Measurements from ENCODE around the gene NALCN. TPM values are rescaled to one million over a fixed set of nuclear protein-coding genes. Genes with fewer than 3 reads are reported as not detected.
A peak's percentile ranks its signal among the peaks of the same experiment; 100 is the strongest.

NALCN gene
- total RNA-seq (0.28 TPM), polyA plus RNA-seq (0.48 TPM)
- long read RNA-seq, donor 1 = 0 reads
- long read RNA-seq, donor 2 = 0 reads
- long read RNA-seq, donor 3 = 0 reads
- long read RNA-seq, donor 4 = 0 reads
- long read RNA-seq, donor 5 = 0 reads
- long read RNA-seq, donor 6 = 0 reads
- long read RNA-seq, donor 7 = 0 reads
- long read RNA-seq, donor 8 = 0 reads
- long read RNA-seq, donor 9 = 0 reads
- long read RNA-seq, donor 10 = 0 reads

GRCh38 chr13:101416181-101417042 lies at the start of gene NALCN:
Gene NALCN (minus strand): TSS chr13:101416508. CDS start chr13:101399126, 17,382 bp downstream.
- Histone ChIP-seq H3K4me3 (ENCODE audit: low read length in 2 of 2) (peak within 1 kb of the TSS in 1 of 2 donors; percentile 18), H3K4me1 (ENCODE audit: control insufficient read depth in 2 of 2, insufficient read depth in 2 of 2, low read length in 2 of 2) (no peaks in the 10 kb centered on the region), H3K36me3 (ENCODE audit: control insufficient read depth in 2 of 2, insufficient read depth in 2 of 2, low read length in 1 of 2) (no peaks in the 10 kb centered on the region), H3K27ac (ENCODE audit: low read depth in 1 of 2, low read length in 1 of 2) (no peak within 1 kb of the TSS), H3K9me3 (ENCODE audit: control insufficient read depth in 2 of 2, insufficient read depth in 1 of 2, low read length in 1 of 2) (no peaks in the 10 kb centered on the region), H3K27me3 (ENCODE audit: control insufficient read depth in 2 of 2, insufficient read depth in 1 of 2, low read length in 1 of 2) (peaks cover 28% of the 10 kb centered on the region in 2 donors)
- WGBS = 4% methylated on average over 85 of the region's 85 CpGs
- DNase-seq (ENCODE audit: low read depth in 6 of 9, low spot score in 9 of 9) = no peak

DNA sequence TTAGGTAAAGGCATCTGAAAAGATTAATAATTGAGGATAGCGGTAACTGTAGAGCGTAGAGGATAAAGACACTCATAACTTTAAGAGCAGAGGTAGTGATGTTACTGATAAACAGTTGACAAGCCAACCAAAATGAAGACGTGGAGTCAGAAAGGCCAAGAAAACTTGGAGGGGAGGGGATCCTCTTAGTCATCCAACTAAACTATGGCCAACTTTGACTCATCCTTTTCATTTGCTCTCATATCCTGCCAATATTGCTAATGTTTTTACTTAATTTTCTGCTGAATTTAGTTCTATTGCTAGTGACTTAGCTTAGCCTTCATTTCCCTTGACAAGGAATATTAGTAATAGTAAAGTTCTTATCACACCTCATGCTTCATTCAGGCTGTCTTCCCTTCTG lies 49.6 kb upstream of the NALCN start:
- Histone ChIP-seq H3K4me1 (ENCODE audit: control insufficient read depth in 2 of 2, insufficient read depth in 2 of 2, low read length in 2 of 2) (no peaks in the 10 kb centered on the region), H3K9me3 (ENCODE audit: control insufficient read depth in 2 of 2, insufficient read depth in 1 of 2, low read length in 1 of 2) (no peaks in the 10 kb centered on the region), H3K4me3 (ENCODE audit: low read length in 2 of 2) (no peak overlapping the region), H3K27me3 (ENCODE audit: control insufficient read depth in 2 of 2, insufficient read depth in 1 of 2, low read length in 1 of 2) (no peaks in the 10 kb centered on the region), H3K27ac (ENCODE audit: low read depth in 1 of 2, low read length in 1 of 2) (no peak overlapping the region), H3K36me3 (ENCODE audit: control insufficient read depth in 2 of 2, insufficient read depth in 2 of 2, low read length in 1 of 2) (no peaks in the 10 kb centered on the region)
- WGBS = 94% methylated on average over 3 of the region's 3 CpGs
- DNase-seq (ENCODE audit: low read depth in 6 of 9, low spot score in 9 of 9) = no peak

DNA sequence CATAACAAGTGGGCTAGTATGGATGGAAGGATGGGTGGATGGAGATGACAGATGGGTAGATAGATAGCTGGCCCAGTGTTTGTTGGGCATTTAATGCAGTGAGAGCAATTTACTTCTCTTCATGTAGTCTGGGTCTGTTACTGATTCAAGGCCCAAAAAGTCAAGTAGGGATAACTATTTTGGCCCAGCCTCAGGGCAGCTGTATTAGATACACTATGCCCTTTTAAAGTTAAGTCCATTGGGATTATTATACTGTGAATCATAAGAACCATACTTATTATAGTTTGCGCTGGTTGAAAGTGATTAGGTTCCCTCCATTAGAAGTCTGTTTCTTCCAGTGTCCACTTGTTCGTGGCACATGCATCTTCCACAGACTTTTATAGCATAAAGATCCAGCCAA lies 40.9 kb upstream of the NALCN start:
- no peak for DNase-seq (ENCODE audit: low read depth in 6 of 9, low spot score in 9 of 9)
- WGBS = 92% methylated on average over 2 of the region's 2 CpGs
- no peaks in the 10 kb centered on the region for H3K4me1 ChIP-seq (ENCODE audit: control insufficient read depth in 2 of 2, insufficient read depth in 2 of 2, low read length in 2 of 2)
- H3K4me3 ChIP-seq (ENCODE audit: low read length in 2 of 2) = no peak overlapping the region
- H3K9me3 ChIP-seq (ENCODE audit: control insufficient read depth in 2 of 2, insufficient read depth in 1 of 2, low read length in 1 of 2) = no peaks in the 10 kb centered on the region
- H3K27ac ChIP-seq (ENCODE audit: low read depth in 1 of 2, low read length in 1 of 2) = no peak overlapping the region
- peaks cover 0 to 16% of the 10 kb centered on the region in 2 donors for H3K27me3 ChIP-seq (ENCODE audit: control insufficient read depth in 2 of 2, insufficient read depth in 1 of 2, low read length in 1 of 2)
- no peaks in the 10 kb centered on the region for H3K36me3 ChIP-seq (ENCODE audit: control insufficient read depth in 2 of 2, insufficient read depth in 2 of 2, low read length in 1 of 2)

DNA sequence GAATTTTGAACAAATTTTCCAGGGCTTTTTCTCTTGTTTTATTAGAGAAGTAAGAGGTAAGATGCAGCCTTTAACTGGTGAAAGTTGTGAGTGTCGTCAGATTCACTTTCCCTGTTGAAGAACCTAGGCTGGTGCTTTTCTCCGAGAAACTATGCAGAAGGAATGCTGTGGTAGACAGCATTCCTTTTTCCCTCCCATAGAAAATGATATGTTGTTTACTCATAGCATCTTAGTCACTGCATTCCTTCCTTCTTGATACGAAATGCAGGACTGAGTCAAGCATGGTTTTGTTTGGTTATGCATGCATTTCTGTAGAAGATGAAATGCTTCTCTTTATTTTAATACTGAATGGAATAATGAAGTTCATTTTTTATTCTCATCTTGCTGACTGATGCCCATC lies 39.6 kb upstream of the NALCN start:
- H3K27ac ChIP-seq (ENCODE audit: low read depth in 1 of 2, low read length in 1 of 2) = no peak overlapping the region
- no peak for DNase-seq (ENCODE audit: low read depth in 6 of 9, low spot score in 9 of 9)
- H3K27me3 ChIP-seq (ENCODE audit: control insufficient read depth in 2 of 2, insufficient read depth in 1 of 2, low read length in 1 of 2) = peaks cover 0 to 16% of the 10 kb centered on the region in 2 donors
- no peaks in the 10 kb centered on the region for H3K4me1 ChIP-seq (ENCODE audit: control insufficient read depth in 2 of 2, insufficient read depth in 2 of 2, low read length in 2 of 2)
- no peaks in the 10 kb centered on the region for H3K9me3 ChIP-seq (ENCODE audit: control insufficient read depth in 2 of 2, insufficient read depth in 1 of 2, low read length in 1 of 2)
- H3K4me3 ChIP-seq (ENCODE audit: low read length in 2 of 2) = no peak overlapping the region
- H3K36me3 ChIP-seq (ENCODE audit: control insufficient read depth in 2 of 2, insufficient read depth in 2 of 2, low read length in 1 of 2) = no peaks in the 10 kb centered on the region
- 71% methylated on average over 3 of the region's 3 CpGs for WGBS

GRCh38 chr13:101454767-101455166 lies 38.5 kb upstream of the NALCN start:
- no peaks in the 10 kb centered on the region for H3K4me1 ChIP-seq (ENCODE audit: control insufficient read depth in 2 of 2, insufficient read depth in 2 of 2, low read length in 2 of 2)
- H3K4me3 ChIP-seq (ENCODE audit: low read length in 2 of 2) = no peak overlapping the region
- peaks cover 0 to 16% of the 10 kb centered on the region in 2 donors for H3K27me3 ChIP-seq (ENCODE audit: control insufficient read depth in 2 of 2, insufficient read depth in 1 of 2, low read length in 1 of 2)
- no peak overlapping the region for H3K27ac ChIP-seq (ENCODE audit: low read depth in 1 of 2, low read length in 1 of 2)
- no peaks in the 10 kb centered on the region for H3K9me3 ChIP-seq (ENCODE audit: control insufficient read depth in 2 of 2, insufficient read depth in 1 of 2, low read length in 1 of 2)
- 89% methylated on average over 2 of the region's 2 CpGs for WGBS
- DNase-seq (ENCODE audit: low read depth in 6 of 9, low spot score in 9 of 9) = no peak
- no peaks in the 10 kb centered on the region for H3K36me3 ChIP-seq (ENCODE audit: control insufficient read depth in 2 of 2, insufficient read depth in 2 of 2, low read length in 1 of 2)

GRCh38 chr13:101453784-101454201 lies 37.5 kb upstream of the NALCN start:
- Histone ChIP-seq H3K9me3 (ENCODE audit: control insufficient read depth in 2 of 2, insufficient read depth in 1 of 2, low read length in 1 of 2) (no peaks in the 10 kb centered on the region), H3K27ac (ENCODE audit: low read depth in 1 of 2, low read length in 1 of 2) (no peak overlapping the region), H3K36me3 (ENCODE audit: control insufficient read depth in 2 of 2, insufficient read depth in 2 of 2, low read length in 1 of 2) (no peaks in the 10 kb centered on the region), H3K4me3 (ENCODE audit: low read length in 2 of 2) (no peak overlapping the region), H3K27me3 (ENCODE audit: control insufficient read depth in 2 of 2, insufficient read depth in 1 of 2, low read length in 1 of 2) (peaks cover 0 to 16% of the 10 kb centered on the region in 2 donors), H3K4me1 (ENCODE audit: control insufficient read depth in 2 of 2, insufficient read depth in 2 of 2, low read length in 2 of 2) (no peaks in the 10 kb centered on the region)
- no peak for DNase-seq (ENCODE audit: low read depth in 6 of 9, low spot score in 9 of 9)
- 11% methylated on average over 41 of the region's 41 CpGs for WGBS

GRCh38 chr13:101452519-101453485 lies 36.5 kb upstream of the NALCN start, which contains the start of gene ITGBL1:
Gene ITGBL1 (plus strand): TSS chr13:101452675. CDS start chr13:101452834, 159 bp downstream.
- Histone ChIP-seq H3K4me1 (ENCODE audit: control insufficient read depth in 2 of 2, insufficient read depth in 2 of 2, low read length in 2 of 2) (no peaks in the 10 kb centered on the region), H3K4me3 (ENCODE audit: low read length in 2 of 2) (no peak within 1 kb of the TSS), H3K27me3 (ENCODE audit: control insufficient read depth in 2 of 2, insufficient read depth in 1 of 2, low read length in 1 of 2) (peaks cover 0 to 16% of the 10 kb centered on the region in 2 donors), H3K9me3 (ENCODE audit: control insufficient read depth in 2 of 2, insufficient read depth in 1 of 2, low read length in 1 of 2) (no peaks in the 10 kb centered on the region), H3K27ac (ENCODE audit: low read depth in 1 of 2, low read length in 1 of 2) (no peak within 1 kb of the TSS), H3K36me3 (ENCODE audit: control insufficient read depth in 2 of 2, insufficient read depth in 2 of 2, low read length in 1 of 2) (no peaks in the 10 kb centered on the region)
- DNase-seq (ENCODE audit: low read depth in 6 of 9, low spot score in 9 of 9) = no peak
- WGBS = 77% methylated on average over 18 of the region's 18 CpGs

- Histone ChIP-seq H3K9me3 (ENCODE audit: control insufficient read depth in 2 of 2, insufficient read depth in 1 of 2, low read length in 1 of 2) (no peaks in the 10 kb centered on the region), H3K4me1 (ENCODE audit: control insufficient read depth in 2 of 2, insufficient read depth in 2 of 2, low read length in 2 of 2) (no peaks in the 10 kb centered on the region), H3K36me3 (ENCODE audit: control insufficient read depth in 2 of 2, insufficient read depth in 2 of 2, low read length in 1 of 2) (no peaks in the 10 kb centered on the region), H3K27ac (ENCODE audit: low read depth in 1 of 2, low read length in 1 of 2) (no peak overlapping the region), H3K4me3 (ENCODE audit: low read length in 2 of 2) (no peak overlapping the region), H3K27me3 (ENCODE audit: control insufficient read depth in 2 of 2, insufficient read depth in 1 of 2, low read length in 1 of 2) (peaks cover 0 to 16% of the 10 kb centered on the region in 2 donors)
- DNase-seq (ENCODE audit: low read depth in 6 of 9, low spot score in 9 of 9) = no peak
Observed at GRCh38 chr13:101451641-101452040, 35.3 kb upstream of the NALCN start.

Measured in thymus (tissue), 14 donors.